GM23248 (cell line): ENCODE data around the gene TENM4.

Source experiments
- EZH2 ChIP-seq: fragments of 200-600 bp; sonication (generic); IDR thresholded peaks from 2 replicates; pipeline ENCODE4 v1.6.1; 2018; ENCODE audit warnings: antibody characterized with exemption, mild to moderate bottlenecking; ENCODE audit not compliant: insufficient read depth, poor library complexity, severe bottlenecking
- EZH2phosphoT487 ChIP-seq: fragments of 200-600 bp; sonication (generic); IDR thresholded peaks from 2 replicates; pipeline ENCODE4 v1.6.1; 2018; ENCODE audit warnings: antibody characterized with exemption, moderate library complexity, mild to moderate bottlenecking, low read depth; ENCODE audit not compliant: insufficient read depth

DNA sequence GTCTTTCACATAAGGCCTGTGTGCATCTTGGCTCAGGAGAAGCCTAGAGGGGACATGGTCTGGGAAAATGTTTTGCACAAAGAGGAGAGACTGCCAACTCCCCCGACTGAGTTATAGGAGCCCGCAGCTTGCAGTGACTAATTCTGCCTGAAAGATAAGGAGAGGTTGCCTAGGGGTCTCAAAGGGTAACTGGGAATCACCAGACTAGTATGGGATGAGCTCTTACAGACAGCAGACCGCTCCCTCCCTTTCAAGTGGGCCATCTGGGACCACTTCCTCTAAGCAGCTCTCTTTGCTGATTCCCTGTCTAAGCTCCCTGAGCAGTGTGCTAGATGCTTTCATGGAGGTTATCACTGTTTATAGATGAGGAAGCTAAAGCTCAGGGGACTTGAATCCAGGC is 105.1 kb downstream of the TENM4 start:
- TF ChIP-seq EZH2 (no peak), EZH2phosphoT487 (no peak)
